GM12891 (cell line): ENCODE results near the gene NMD3. TPM values are rescaled to one million over a fixed set of nuclear protein-coding genes. Genes with fewer than 3 reads are reported as not detected.
"Not testable (repeated sequence)": the region's sequence is repeated elsewhere in the genome, so short reads cannot be mapped to it uniquely, and the experiment has no call there.

Experiments used
- DNase-seq: peaks from one replicate; pipeline ENCODE4 v3.0.0; 2011; ENCODE audit warnings: low spot score; ENCODE audit not compliant: insufficient read length
- FAIRE-seq: peaks from 2 replicates; lab custom pipeline; 2011; peaks lifted over from hg19 to GRCh38; lab: Jason Lieb, UNC
- PAX5 ChIP-seq: IDR thresholded peaks from 2 replicates; pipeline ENCODE4 v1.6.1; 2011; ENCODE audit warnings: low read length, moderate library complexity, mild to moderate bottlenecking; ENCODE audit not compliant: insufficient read depth, severe bottlenecking
- POLR2A ChIP-seq: IDR thresholded peaks from 2 replicates; pipeline ENCODE4 v1.6.1; 2011; ENCODE audit warnings: low read depth, low read length, control low read depth
- POLR2AphosphoS5 ChIP-seq: IDR thresholded peaks from 2 replicates; pipeline ENCODE4 v1.6.1; 2011; ENCODE audit warnings: low read depth, low read length, control low read depth
- POU2F2 ChIP-seq: IDR thresholded peaks from 2 replicates; pipeline ENCODE4 v1.6.1; 2011; ENCODE audit warnings: low read depth, mild to moderate bottlenecking, control low read depth, low read length, moderate library complexity
- SPI1 ChIP-seq: IDR thresholded peaks from 2 replicates; pipeline ENCODE4 v1.6.1; 2011; ENCODE audit warnings: low read depth, low read length, control low read depth
- TAF1 ChIP-seq: IDR thresholded peaks from 2 replicates; pipeline ENCODE4 v1.6.1; 2011; ENCODE audit warnings: low read depth, low read length, control low read depth
- polyA plus RNA-seq: library from polyadenylated mRNA; unstranded; fragments of >200 nt; gene quantifications from one replicate; pipeline ENCODE4 v1.2.1, GENCODE V29; 2012; ENCODE audit warnings: low read depth, missing spikeins, inconsistent platforms; ENCODE audit not compliant: missing spikeins

NMD3 gene
- polyA plus RNA-seq, result 48.3 TPM

DNA sequence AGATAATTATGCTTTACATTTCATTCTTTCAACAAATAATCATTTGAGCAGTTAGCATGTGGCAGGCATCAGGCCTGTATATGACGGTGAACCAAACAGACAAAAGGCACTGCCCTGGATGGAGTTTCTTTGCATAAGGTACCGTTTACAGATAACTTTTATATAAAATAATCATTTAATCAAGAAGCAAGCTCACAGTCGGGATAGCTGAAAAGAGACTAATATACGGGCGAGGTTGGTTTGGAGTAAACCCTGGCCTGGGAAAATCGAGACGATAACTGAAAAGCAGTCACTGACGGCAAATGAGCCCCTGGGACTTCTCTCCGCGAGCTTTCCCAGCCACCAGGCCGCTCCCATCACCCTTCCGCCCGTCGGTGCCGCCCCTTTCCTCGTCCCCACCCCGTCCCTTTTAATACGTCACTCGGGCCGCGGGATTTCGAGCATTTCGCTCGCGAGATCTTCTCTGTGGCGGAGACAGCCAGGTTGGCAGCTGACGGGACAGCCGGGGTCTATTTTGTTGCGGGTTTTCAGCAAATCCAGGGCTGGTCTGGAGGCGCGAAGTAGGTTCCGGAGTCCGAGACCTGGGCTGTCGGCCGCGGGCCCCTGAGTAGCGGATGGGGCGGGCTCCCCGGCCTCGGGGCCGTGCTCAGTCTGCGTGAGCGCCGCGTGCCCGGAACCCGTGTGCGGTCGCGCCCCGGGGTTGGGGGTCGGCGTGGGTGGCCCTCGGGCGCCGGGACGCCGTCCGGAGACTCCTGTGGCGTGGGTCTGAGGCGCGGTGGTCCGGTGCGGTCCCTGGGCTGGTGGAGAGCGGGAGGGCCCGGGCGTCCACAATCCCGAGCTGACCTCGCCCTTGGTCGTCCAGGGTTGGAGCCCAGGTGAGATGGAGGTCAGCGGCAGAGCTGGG lies at the start of gene NMD3:
NMD3 (plus strand) TSS at position 462 of the 904 bp plus-strand sequence. CDS start 703 bp downstream, outside the sequence.
- DNase-seq (peak; percentile 76), FAIRE-seq (peak; percentile 90)
- TF ChIP-seq PAX5, result no peak
- TF ChIP-seq POLR2AphosphoS5, result peak; percentile 86; the same call in 1 of the 2 replicates
- TF ChIP-seq TAF1, result peak; percentile 83
- TF ChIP-seq POLR2A, result peak; percentile 91

DNA sequence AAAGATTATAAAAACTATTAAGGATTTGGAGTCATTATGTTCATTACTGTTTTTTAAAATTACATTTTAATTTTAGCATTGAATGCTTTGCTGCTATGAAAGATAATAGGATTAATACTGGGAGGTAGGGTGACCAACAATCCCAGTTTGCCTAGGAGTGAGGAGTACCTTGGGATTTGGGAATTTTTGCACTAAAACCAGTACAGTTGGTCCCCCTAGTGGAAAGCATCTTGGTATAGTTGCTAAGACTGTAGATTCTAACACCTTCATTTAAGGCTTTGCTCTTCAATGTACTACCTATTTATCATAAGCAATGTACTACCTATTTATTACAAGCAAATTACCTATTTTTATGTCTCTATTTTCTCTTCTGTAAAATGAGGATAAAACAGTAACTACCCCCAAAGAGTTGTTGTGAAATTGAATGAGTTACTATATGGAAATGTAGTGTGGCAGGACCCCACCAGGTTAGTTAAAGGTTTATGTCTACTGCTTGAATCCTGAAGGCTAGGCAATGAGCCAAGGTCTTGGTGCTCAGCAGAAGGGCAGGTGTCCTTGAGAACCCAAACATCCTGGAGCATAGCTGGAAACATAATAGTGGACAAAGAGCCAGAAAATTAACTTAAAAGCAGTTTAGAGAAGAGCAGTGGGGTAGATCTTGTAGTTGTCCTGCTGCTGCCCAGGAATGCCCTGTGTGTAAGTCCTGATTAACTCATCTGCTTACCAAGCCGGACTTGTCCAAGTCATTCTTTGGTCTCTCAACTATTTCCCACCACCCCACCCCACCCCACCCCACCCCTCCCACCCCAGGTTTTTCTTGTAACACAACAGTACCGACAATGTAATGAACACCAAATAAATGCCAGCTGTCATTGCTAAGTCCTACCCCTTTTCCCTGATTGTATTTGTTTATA lies 49.2 kb upstream of the NMD3 start:
- DNase-seq (no peak), FAIRE-seq (no peak)
- no peak for TF ChIP-seq POLR2A
- no peak for TF ChIP-seq TAF1
- TF ChIP-seq PAX5, result no peak
- TF ChIP-seq SPI1, result no peak
- TF ChIP-seq POU2F2, result no peak
- TF ChIP-seq POLR2AphosphoS5, result no peak

DNA sequence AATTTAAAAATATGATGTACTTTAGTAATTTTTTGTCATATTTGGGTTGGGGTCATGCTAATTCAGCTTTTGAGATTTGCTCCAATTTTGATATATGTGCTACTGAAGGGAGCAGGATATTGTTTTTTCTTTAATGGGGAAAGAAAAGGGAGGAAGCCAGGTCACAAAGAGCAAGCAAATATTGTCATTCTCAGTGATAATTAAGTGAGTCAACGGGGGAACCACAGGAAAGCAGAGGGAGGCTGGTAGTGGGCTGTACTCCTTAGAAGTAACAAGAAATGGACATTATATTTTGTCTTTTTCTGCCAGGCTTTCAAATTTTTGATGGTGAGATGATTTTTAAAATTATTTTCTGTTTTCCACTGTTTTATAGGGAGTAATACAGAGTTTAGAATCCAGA lies 45.6 kb upstream of the NMD3 start:
- FAIRE-seq, result no peak
- no peak for DNase-seq
- TF ChIP-seq SPI1 (no peak), POLR2AphosphoS5 (no peak), POLR2A (no peak), POU2F2 (no peak), PAX5 (no peak), TAF1 (no peak)

DNA sequence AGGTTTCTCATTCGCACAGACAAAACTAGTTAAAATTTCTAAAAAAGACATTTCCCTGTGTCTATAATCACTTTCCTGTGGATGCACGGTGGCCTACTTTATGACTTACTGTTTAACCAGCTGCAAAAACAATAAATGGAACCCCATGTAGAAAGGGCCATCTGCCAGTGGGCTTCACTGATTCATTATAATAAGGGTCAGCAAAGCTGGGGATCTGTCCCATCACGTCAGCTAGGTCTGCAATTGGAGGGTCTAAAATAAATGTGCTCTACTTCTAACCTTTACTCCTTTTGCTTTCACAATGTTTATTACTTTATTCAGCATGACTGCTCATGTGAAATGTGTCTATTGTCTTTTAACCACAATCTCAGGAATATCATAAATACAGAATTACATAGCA lies 43.1 kb upstream of the NMD3 start:
- no peak for TF ChIP-seq POU2F2
- no peak for TF ChIP-seq POLR2A
- no peak for TF ChIP-seq TAF1
- TF ChIP-seq POLR2AphosphoS5, result no peak
- no peak for TF ChIP-seq PAX5
- no peak for TF ChIP-seq SPI1
- FAIRE-seq (no peak), DNase-seq (no peak)

DNA sequence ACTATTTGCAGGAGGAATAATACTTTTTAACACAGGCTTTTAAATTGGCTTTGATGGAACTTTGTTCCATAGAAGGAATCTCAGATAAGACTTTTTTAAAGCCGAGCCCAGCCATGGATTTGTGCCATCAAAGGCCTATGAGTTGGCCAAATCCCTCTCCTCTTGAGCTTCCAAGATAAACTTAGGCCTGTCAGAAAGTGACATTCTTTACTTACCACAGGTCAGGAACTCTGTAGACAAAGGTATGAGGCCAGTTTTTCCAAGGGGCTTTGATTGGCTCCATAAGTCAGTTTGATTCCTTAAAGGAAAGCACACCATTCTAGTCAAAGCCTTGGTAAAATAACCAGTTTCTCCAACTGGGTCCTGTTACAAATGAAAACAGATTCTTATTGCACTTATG lies 39.7 kb upstream of the NMD3 start:
- not testable (repeated sequence) for FAIRE-seq, DNase-seq

DNA sequence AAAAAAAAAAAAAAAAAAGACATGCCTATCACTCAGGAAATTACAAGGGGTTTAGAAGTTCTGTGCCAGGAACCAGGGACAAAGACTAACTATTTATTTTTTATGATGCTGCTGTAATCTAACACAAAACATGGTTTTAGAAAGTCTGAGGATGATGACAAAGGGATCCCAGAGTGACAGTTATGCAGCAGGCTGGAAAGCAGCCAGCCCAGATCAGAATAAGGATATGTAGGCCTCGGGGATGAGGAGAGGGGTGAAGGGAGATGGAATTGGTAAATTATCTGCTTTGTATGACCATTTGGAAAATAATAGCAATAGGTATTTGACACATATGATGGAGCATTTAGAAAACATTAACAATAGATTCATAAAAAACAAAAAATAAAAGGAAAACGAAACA lies 34.1 kb upstream of the NMD3 start:
- FAIRE-seq (no peak), DNase-seq (no peak)
- TF ChIP-seq SPI1, result no peak
- TF ChIP-seq TAF1, result no peak
- no peak for TF ChIP-seq PAX5
- TF ChIP-seq POLR2A, result no peak
- TF ChIP-seq POLR2AphosphoS5, result no peak
- no peak for TF ChIP-seq POU2F2

DNA sequence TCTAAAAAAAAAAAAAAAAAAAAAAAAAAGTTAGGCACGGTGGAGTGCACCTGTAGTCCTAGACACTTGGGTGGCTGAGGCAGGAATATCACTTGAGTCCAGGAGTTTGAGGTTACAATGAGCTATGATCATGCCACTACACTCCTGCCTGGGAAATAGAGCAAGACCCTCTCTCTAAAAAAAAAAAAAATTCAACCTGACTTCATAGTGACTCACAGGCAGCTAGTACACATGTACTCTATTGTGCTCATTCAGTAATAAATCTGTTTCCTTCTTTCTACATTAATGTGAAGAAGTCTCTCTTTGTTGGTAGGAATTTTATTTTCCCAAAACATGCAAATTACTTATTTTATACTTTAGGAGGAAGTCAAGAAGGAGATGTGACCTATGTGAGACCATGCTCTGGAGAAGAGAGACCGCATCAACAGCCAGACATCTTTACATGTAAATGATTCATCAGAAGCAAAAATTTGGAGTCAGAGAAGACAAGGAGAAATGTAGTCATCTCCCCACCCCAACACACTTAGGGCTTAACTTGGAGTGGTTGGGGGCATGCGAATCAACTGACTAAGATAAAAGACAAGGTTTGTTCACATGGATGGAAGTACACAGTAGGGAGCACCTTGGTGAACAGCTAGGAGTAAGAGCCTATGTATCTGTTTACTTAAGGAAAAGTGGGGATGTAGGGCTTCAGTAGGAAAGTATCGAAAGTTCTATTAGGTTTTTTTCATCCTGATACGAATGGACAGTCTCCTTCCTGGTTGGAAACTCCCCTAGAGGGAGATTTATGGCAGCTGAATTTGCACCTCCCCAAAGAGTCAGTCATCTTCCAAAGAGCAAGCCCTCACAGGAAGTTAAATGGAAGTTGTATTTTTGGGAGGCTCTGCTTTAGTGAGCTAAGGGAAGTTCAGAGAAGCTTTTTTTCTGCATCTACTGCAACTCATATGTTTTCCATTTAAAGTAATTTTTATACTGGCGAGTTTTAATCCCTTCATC lies 23.0 kb upstream of the NMD3 start:
- FAIRE-seq (no peak), DNase-seq (no peak)
- TF ChIP-seq POLR2AphosphoS5 (no peak), PAX5 (no peak), POU2F2 (no peak), TAF1 (no peak), SPI1 (no peak), POLR2A (no peak)

DNA sequence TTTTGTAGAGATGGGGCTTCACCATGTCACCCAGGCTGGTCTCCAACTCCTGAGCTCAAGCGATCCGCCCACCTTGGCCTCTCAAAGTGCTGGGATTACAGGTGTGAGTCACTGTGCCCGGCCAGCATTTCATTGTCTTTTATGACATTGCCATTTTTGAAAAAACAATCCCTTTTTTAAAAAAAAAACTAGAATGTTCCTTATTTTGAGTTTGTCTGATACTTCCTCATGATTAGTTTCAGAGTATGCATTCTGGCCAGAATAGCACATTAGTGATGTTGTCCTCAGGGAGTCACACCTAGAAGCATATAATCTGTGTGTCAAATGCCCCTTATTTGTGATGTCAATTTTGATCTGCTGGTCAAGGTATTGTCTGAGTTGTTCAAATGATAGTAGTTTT lies 21.2 kb upstream of the NMD3 start:
- DNase-seq (no peak), FAIRE-seq (no peak)
- TF ChIP-seq PAX5 (no peak), POLR2A (no peak), SPI1 (no peak)
